Hepatic stellate cell (primary cell): Measurements from ENCODE around the gene PIGZ.

ENCODE experiments used
- DNase-seq: peaks from one replicate; pipeline ENCODE4 v3.0.0; 2011; ENCODE audit warnings: low spot score

The PIGZ gene

GRCh38 chr3:197001972-197002700 is 33.5 kb upstream of the PIGZ start:
- peak; percentile 49 for DNase-seq

GRCh38 chr3:197001106-197001971 is 32.7 kb upstream of the PIGZ start:
- no peak for DNase-seq

DNA sequence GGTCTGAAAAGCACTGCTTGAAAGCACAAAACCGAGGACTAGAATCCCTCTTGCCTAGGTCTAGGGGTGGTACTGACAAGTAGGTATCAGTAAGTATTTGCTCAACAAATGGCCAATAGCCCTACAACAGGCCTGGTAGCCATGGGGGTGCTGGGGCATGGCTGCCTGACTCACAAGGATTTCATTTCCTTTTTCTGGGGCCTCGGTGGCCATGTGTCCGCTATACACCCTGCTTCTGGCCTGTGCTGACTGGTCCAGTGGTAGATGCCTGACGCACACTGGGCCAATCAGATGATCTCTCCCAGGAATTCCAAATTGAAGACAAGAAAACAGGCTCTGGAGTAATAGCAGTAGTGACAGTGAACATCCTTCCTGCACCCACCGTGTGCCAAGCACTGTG is 31.6 kb upstream of the PIGZ start:
- no peak for DNase-seq

GRCh38 chr3:196998966-196999760 is 30.5 kb upstream of the PIGZ start:
- no peak for DNase-seq

- DNase-seq: no peak
Measured at GRCh38 chr3:196997311-196997710, 28.7 kb upstream of the PIGZ start.

- no peak for DNase-seq
Measured at GRCh38 chr3:196996454-196997265, 28.0 kb upstream of the PIGZ start.

DNA sequence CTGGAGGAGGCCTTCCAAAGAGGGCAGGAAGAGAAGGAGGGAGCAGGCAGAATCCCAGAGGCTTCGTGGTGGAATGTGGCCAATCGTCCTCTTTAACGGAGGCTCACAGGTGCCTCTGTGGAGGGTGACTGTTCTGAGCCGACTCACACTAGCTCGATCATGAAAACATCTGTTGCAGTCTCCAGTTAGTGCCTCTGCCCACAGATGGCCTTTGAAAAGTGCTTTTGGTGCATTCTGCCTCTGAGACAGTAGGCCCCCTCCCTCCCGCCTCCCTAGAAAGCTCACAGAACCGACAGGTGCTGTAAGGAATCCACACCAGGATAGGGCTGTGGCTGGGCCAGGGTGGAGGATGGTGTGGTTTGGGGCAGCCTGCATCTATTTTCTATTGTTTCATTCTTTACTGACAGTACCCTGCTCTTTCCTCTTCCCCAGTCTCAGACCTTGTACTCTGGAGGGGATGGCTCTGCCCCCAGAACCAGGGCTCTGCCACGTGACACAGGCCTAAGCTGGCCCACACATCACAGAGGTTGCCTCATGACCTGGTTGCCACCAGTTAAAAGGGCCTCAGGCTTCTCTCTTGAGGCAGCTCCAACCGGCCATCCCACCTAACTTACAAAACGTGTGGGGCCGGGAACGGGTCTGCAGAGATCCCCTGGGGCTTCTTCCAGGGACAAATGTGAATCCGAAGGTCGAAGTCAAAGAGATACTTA is 27.2 kb upstream of the PIGZ start:
- no peak for DNase-seq

- DNase-seq: no peak
Measured at GRCh38 chr3:196995027-196995426, 26.4 kb upstream of the PIGZ start.

- DNase-seq: no peak
Measured at GRCh38 chr3:196994056-196994455, 25.4 kb upstream of the PIGZ start.

- DNase-seq: no peak
Measured at GRCh38 chr3:196992461-196993065, 23.9 kb upstream of the PIGZ start.

DNA sequence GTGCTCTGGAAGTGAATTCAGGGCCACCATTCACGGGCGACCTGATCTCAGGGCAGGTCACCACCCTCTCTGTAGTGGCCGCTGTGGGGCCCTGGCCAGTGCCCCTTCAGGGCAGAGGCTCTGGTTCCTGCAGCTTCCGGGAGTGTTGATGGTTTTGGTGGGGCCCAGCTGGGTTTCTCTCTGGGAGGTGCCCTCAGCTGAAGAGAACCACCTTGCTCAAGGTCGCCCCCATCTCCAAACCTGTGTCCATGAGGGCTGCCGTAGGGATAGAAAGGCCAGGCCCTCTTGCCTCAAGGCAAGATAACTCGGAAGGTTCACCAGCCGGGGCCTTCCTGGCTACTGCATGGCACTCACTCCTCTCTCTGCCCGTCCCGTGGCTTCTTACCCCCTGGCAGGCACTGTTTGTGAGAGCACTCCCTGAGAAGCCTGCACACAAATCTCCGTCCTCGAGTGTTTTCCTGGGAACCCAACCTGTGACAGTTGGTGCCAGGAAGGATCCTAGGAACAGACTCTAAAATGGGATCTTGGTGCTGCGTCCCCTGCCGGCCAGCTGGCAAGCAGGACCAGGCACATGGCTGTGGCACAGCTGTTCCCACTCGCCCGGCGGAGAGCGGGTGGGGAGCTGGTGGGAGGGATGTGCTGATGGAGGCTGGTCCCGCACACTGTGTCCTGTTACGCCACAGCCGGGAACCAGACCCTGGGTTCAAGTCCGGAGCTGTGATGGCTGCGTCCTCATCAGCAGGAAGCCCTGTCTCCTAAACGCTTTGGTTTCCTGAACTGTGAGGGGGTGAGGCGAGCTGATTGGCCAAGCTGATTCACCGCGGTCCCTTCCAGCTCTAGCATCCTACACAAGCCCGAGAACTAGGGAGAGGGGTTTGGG is 23.2 kb upstream of the PIGZ start:
- no peak for DNase-seq

DNA sequence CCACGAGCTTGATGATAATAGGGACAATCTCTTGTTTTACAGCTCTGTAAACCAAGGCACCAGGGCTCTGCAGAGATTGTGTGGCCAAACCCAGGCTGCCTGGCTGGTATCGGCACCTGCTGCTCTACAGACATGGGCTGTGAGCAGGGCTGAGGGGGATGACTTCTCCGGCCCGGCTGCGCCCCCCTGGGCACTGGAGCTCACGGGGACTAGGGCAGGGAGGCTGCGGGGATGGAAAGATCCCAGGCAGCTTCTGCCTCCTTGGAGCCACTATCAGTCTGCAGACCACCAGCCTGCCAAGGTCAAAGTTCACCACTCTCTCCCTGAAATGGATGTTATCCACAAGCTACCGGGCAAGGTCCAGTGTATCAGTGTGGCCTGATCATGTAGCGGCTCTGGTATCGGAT is 22.0 kb upstream of the PIGZ start:
- no peak for DNase-seq

GRCh38 chr3:196989721-196990262 is 21.2 kb upstream of the PIGZ start:
- no peak for DNase-seq

DNA sequence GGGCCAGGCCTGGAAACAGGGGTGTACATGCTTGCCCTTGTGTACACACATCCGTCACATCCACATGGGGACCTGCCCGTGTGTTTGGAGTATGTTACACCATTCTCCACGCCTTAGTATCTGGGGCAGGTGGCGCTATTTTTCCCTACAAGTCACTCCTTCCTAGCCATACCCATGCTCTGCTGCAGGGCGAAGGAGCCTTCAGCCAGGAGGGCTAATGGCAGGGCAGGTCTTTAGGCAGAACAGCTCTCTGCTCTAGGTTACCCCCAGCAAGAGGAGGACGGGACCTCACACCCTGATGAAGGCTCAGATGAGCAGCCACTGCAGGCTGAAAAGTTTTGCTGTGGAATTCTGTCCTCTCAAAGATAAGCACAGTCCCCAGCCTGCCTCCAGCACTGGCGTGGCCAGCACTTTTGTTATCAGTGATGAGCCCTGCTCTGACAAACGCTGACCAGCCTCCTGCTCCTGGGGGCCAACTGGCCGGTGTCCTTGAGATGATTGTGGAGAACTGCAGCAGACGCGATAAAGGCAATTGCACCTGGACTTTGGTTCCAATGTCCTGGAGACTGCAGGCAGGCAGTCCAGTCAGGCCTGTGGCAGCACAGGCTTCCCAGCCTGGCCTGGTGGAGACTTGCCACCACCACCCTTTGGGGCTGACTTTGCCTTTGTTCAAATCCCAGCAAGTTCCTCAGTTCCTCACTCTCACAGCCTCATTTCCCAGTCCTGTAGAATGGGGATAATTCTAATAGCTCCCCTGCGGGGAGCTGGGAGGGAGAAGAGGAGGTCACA is 19.8 kb upstream of the PIGZ start:
- DNase-seq: no peak

DNA sequence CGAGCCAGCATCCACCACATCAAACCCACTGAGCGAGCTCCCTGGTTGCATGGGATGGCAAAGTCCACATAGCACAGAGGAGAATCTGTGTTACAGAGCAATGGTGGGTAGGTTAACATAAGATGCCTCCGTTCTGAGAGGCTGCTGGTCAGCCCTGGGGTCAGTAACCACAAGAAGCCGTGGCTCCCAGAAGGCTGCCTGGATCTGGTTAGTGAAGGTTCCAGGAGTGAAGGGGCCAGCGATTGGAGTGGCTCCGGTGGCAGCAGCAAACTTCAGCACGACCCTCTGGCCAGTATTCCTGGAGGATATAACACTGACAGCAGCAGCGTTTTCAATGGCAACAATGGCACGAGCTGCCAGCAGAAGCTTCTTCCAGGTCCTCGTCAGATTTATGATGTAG is 18.4 kb upstream of the PIGZ start:
- DNase-seq: no peak

- DNase-seq: no peak
Measured at GRCh38 chr3:196985954-196986885, 17.6 kb upstream of the PIGZ start.

DNA sequence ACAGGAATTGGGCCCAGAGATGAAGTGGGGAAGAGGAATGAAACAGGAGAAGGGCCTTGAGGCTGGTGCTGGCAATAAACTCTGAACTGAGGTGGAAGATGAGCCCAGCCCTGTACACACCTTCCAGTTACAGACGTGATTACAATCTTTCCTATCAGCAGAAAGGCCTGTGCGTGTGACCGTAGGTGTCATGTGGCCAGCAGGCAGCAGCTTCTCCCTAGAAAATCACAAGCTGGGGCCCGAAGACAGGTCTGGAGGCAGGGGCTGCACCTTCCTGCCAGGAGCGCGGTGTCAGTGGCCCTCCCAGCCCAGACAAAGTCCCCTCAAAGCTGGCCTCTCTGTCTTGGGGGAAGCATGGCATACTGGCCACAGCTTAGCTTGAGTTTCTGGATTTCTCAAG is 16.7 kb upstream of the PIGZ start:
- DNase-seq: no peak
